NOMO-1 (cell line): ENCODE data around the gene C19orf81.

Source experiments
- DNase-seq, 2 experiments: peaks; one replicate each; lab custom pipeline; 2025; ENCODE audit not compliant: unreplicated experiment in 2 of 2; lab: John Stamatoyannopoulos, UW

C19orf81 gene

GRCh38 chr19:50658441-50659317 lies 9.4 kb downstream of the C19orf81 start:
- peak; percentile 90 to 96 for DNase-seq

- peak in 1 of 2 experiments; percentile 31 for DNase-seq
These were observed 10.3 kb downstream of the C19orf81 start for GRCh38 chr19:50659318-50660087.

- no peak for DNase-seq
These were observed 10.8 kb downstream of the C19orf81 start for GRCh38 chr19:50660088-50660366.

- DNase-seq = no peak
These were observed 11.8 kb downstream of the C19orf81 start for GRCh38 chr19:50661023-50661422.

GRCh38 chr19:50661766-50662650 lies 12.8 kb downstream of the C19orf81 start:
- DNase-seq = no peak

GRCh38 chr19:50662651-50663481 lies 13.6 kb downstream of the C19orf81 start:
- no peak for DNase-seq

- DNase-seq = no peak
These were observed 14.2 kb downstream of the C19orf81 start for GRCh38 chr19:50663482-50663790.

- DNase-seq = no peak
These were observed 15.0 kb downstream of the C19orf81 start for GRCh38 chr19:50664204-50664603.

GRCh38 chr19:50666346-50667176 lies 17.3 kb downstream of the C19orf81 start:
- no peak for DNase-seq

- DNase-seq = no peak
These were observed 18.0 kb downstream of the C19orf81 start for GRCh38 chr19:50667177-50667758.

GRCh38 chr19:50667759-50668231 lies 18.6 kb downstream of the C19orf81 start:
- DNase-seq = no peak

GRCh38 chr19:50668416-50668815 lies 19.2 kb downstream of the C19orf81 start:
- DNase-seq = no peak

GRCh38 chr19:50668879-50669278 lies 19.6 kb downstream of the C19orf81 start:
- DNase-seq = no peak

GRCh38 chr19:50669302-50670101 lies 20.3 kb downstream of the C19orf81 start:
- peak; percentile 27 to 29 for DNase-seq

GRCh38 chr19:50670102-50670380 lies 20.8 kb downstream of the C19orf81 start:
- DNase-seq = no peak

GRCh38 chr19:50673118-50673517 lies 23.9 kb downstream of the C19orf81 start:
- DNase-seq = no peak

GRCh38 chr19:50676625-50677197 lies 27.5 kb downstream of the C19orf81 start:
- DNase-seq = no peak

- no peak for DNase-seq
These were observed 28.4 kb downstream of the C19orf81 start for GRCh38 chr19:50677636-50678035.
